Large intestine (tissue), 3 donors: ENCODE measurements around the gene PPP1R3G. TPM values are rescaled to one million over a fixed set of nuclear protein-coding genes. Genes with fewer than 3 reads are reported as not detected.

ENCODE experiments used
- DNase-seq, 2 donors: peaks; one replicate each; pipeline versions ENCODE4 v3.0.0 to v3.0.0-alpha.2; 2013
- H3K27ac ChIP-seq: one replicate; pipeline ENCODE4 v1.5.1; 2013; ENCODE audit warnings: low read length
- H3K27me3 ChIP-seq: 2 replicates; pipeline ENCODE4 v1.6.1; 2013; ENCODE audit warnings: low read length; ENCODE audit not compliant: control insufficient read depth, insufficient read depth
- H3K36me3 ChIP-seq: 2 replicates; pipeline ENCODE4 v1.6.1; 2013; ENCODE audit warnings: low read length; ENCODE audit not compliant: control insufficient read depth, insufficient read depth
- H3K4me1 ChIP-seq: one replicate; pipeline ENCODE4 v1.6.1; 2013; ENCODE audit warnings: low read length; ENCODE audit not compliant: control insufficient read depth, insufficient read depth
- H3K4me3 ChIP-seq: one replicate; pipeline ENCODE4 v1.5.1; 2013; ENCODE audit warnings: low read length
- H3K9me3 ChIP-seq: one replicate; pipeline ENCODE4 v1.6.1; 2013; ENCODE audit warnings: mild to moderate bottlenecking, low read depth, low read length, moderate library complexity; ENCODE audit not compliant: control insufficient read depth
- WGBS: methylation state at CpG from one replicate; pipeline ENCODE4 v1.1.5; 2013; ENCODE audit warnings: low lambda C conversion rate; ENCODE audit not compliant: insufficient coverage; 5-methylcytosine and 5-hydroxymethylcytosine counted together
- polyA plus RNA-seq: library from polyadenylated mRNA; unstranded; fragments of 120-200 nt; gene quantifications from one replicate; pipeline ENCODE4 v1.2.1, GENCODE V29; 2013

The PPP1R3G gene
- polyA plus RNA-seq, 1 donor, result 2.4 TPM

- Histone ChIP-seq H3K27me3 (no peaks in the 10 kb centered on the region), H3K9me3 (peaks cover 7% of the 10 kb centered on the region), H3K27ac (no peak overlapping the region), H3K4me1 (peaks cover 2% of the 10 kb centered on the region), H3K4me3 (no peak overlapping the region), H3K36me3 (no peaks in the 10 kb centered on the region)
- no CpG with 5 or more reads among the region's 3 CpGs for whole genome bisulfite sequencing
- DNase-seq, result no peak
These were observed 17.8 kb upstream of the PPP1R3G start for GRCh38 chr6:5067305-5067704.

GRCh38 chr6:5068153-5068751 lies 16.9 kb upstream of the PPP1R3G start:
- DNase-seq, result peak in 1 of 2 donors; percentile 68
- no peak overlapping the region for H3K4me3 ChIP-seq
- no peak overlapping the region for H3K27ac ChIP-seq
- H3K36me3 ChIP-seq, result no peaks in the 10 kb centered on the region
- peaks cover 7% of the 10 kb centered on the region for H3K9me3 ChIP-seq
- no CpG with 5 or more reads among the region's 17 CpGs for WGBS
- peaks cover 2% of the 10 kb centered on the region for H3K4me1 ChIP-seq
- H3K27me3 ChIP-seq, result no peaks in the 10 kb centered on the region

- DNase-seq, result no peak
- H3K27ac ChIP-seq, result no peak overlapping the region
- H3K36me3 ChIP-seq, result no peaks in the 10 kb centered on the region
- peaks cover 7% of the 10 kb centered on the region for H3K9me3 ChIP-seq
- H3K4me1 ChIP-seq, result peaks cover 2% of the 10 kb centered on the region
- no peaks in the 10 kb centered on the region for H3K27me3 ChIP-seq
- WGBS, result 43% methylated on average over 1 of the region's 2 CpGs
- no peak overlapping the region for H3K4me3 ChIP-seq
These were observed 13.9 kb upstream of the PPP1R3G start for GRCh38 chr6:5071216-5071615.

GRCh38 chr6:5072440-5072839 lies 12.7 kb upstream of the PPP1R3G start:
- H3K4me3 ChIP-seq, result no peak overlapping the region

GRCh38 chr6:5073992-5074391 lies 11.1 kb upstream of the PPP1R3G start:
- H3K9me3 ChIP-seq, result no peaks in the 10 kb centered on the region
- H3K36me3 ChIP-seq, result no peaks in the 10 kb centered on the region
- no peaks in the 10 kb centered on the region for H3K27me3 ChIP-seq
- no peak overlapping the region for H3K4me3 ChIP-seq
- WGBS, result no CpG with 5 or more reads among the region's 3 CpGs
- no peak overlapping the region for H3K27ac ChIP-seq
- peaks cover 2% of the 10 kb centered on the region for H3K4me1 ChIP-seq
- no peak for DNase-seq

More at GRCh38 chr6:5072440-5072839, 12.7 kb upstream of the PPP1R3G start:
- DNase-seq, result no peak
- WGBS, result no CpG with 5 or more reads among the region's 7 CpGs
- H3K27ac ChIP-seq, result no peak overlapping the region
- H3K4me1 ChIP-seq, result peaks cover 2% of the 10 kb centered on the region
- H3K27me3 ChIP-seq, result no peaks in the 10 kb centered on the region
- H3K36me3 ChIP-seq, result no peaks in the 10 kb centered on the region
- H3K9me3 ChIP-seq, result peaks cover under 1% of the 10 kb centered on the region

- Histone ChIP-seq H3K4me3 (no peak overlapping the region), H3K4me1 (no peaks in the 10 kb centered on the region), H3K27me3 (no peaks in the 10 kb centered on the region), H3K36me3 (no peaks in the 10 kb centered on the region), H3K27ac (no peak overlapping the region), H3K9me3 (peaks cover 3% of the 10 kb centered on the region)
- DNase-seq, result no peak
- 100% methylated on average over 1 of the region's 11 CpGs for WGBS
These were observed 8.2 kb upstream of the PPP1R3G start for GRCh38 chr6:5076931-5077330.

GRCh38 chr6:5078121-5078669 lies 6.9 kb upstream of the PPP1R3G start:
- no peaks in the 10 kb centered on the region for H3K4me1 ChIP-seq
- no CpG with 5 or more reads among the region's 5 CpGs for WGBS
- no peak overlapping the region for H3K4me3 ChIP-seq
- DNase-seq, result no peak
- peaks cover 3% of the 10 kb centered on the region for H3K9me3 ChIP-seq
- H3K27me3 ChIP-seq, result no peaks in the 10 kb centered on the region
- H3K27ac ChIP-seq, result no peak overlapping the region
- no peaks in the 10 kb centered on the region for H3K36me3 ChIP-seq

GRCh38 chr6:5079692-5080091 lies 5.4 kb upstream of the PPP1R3G start:
- no peak overlapping the region for H3K4me3 ChIP-seq
- peaks cover under 1% of the 10 kb centered on the region for H3K27me3 ChIP-seq
- peaks cover 3% of the 10 kb centered on the region for H3K9me3 ChIP-seq
- DNase-seq, result no peak
- no peaks in the 10 kb centered on the region for H3K36me3 ChIP-seq
- H3K27ac ChIP-seq, result no peak overlapping the region
- 100% methylated on average over 1 of the region's 2 CpGs for WGBS
- peaks cover 2% of the 10 kb centered on the region for H3K4me1 ChIP-seq

- WGBS, result no CpG with 5 or more reads among the region's 3 CpGs
- H3K4me3 ChIP-seq, result no peak overlapping the region
- DNase-seq, result no peak
These were observed 4.6 kb upstream of the PPP1R3G start for GRCh38 chr6:5080574-5080973.

GRCh38 chr6:5081182-5081581 lies 4.0 kb upstream of the PPP1R3G start:
- Histone ChIP-seq H3K27me3 (peaks cover 10% of the 10 kb centered on the region), H3K9me3 (peaks cover 5% of the 10 kb centered on the region), H3K27ac (no peak overlapping the region), H3K4me3 (no peak overlapping the region), H3K36me3 (no peaks in the 10 kb centered on the region), H3K4me1 (peaks cover 6% of the 10 kb centered on the region)
- DNase-seq, result no peak
- WGBS, result no CpG with 5 or more reads among the region's 3 CpGs

More at GRCh38 chr6:5080574-5080973, 4.6 kb upstream of the PPP1R3G start:
- H3K27me3 ChIP-seq, result peaks cover 7% of the 10 kb centered on the region
- peaks cover 4% of the 10 kb centered on the region for H3K4me1 ChIP-seq
- H3K36me3 ChIP-seq, result no peaks in the 10 kb centered on the region
- H3K9me3 ChIP-seq, result peaks cover 3% of the 10 kb centered on the region
- no peak overlapping the region for H3K27ac ChIP-seq

GRCh38 chr6:5081955-5082354 lies 3.2 kb upstream of the PPP1R3G start:
- H3K9me3 ChIP-seq, result peaks cover 9% of the 10 kb centered on the region
- no peak overlapping the region for H3K27ac ChIP-seq
- H3K27me3 ChIP-seq, result peaks cover 17% of the 10 kb centered on the region
- WGBS, result no CpG with 5 or more reads among the region's 4 CpGs
- DNase-seq, result no peak
- no peaks in the 10 kb centered on the region for H3K36me3 ChIP-seq
- H3K4me1 ChIP-seq, result peaks cover 10% of the 10 kb centered on the region
- H3K4me3 ChIP-seq, result no peak overlapping the region
